ENCODE data around the gene SLC16A6.
"Not testable (repeated sequence)": the region's sequence is repeated elsewhere in the genome, so short reads cannot be mapped to it uniquely, and the experiment has no call there.

SLC16A6 gene

GRCh38 chr17:68225055-68225454 lies 65.9 kb downstream of the SLC16A6 start:
- H3K9me3 ChIP-seq (ENCODE audit: control insufficient read depth, low read depth, low read length); H3K27me3 ChIP-seq (ENCODE audit: control insufficient read depth, insufficient read depth, low read length); H3K36me3 ChIP-seq (ENCODE audit: control insufficient read depth, low read depth, low read length); H3K27ac ChIP-seq (ENCODE audit: low read length); H3K4me1 ChIP-seq (ENCODE audit: control insufficient read depth, low read depth, low read length); H3K9ac ChIP-seq (ENCODE audit: low read length); H3K4me3 ChIP-seq (ENCODE audit: low read length): not testable (repeated sequence)

DNA sequence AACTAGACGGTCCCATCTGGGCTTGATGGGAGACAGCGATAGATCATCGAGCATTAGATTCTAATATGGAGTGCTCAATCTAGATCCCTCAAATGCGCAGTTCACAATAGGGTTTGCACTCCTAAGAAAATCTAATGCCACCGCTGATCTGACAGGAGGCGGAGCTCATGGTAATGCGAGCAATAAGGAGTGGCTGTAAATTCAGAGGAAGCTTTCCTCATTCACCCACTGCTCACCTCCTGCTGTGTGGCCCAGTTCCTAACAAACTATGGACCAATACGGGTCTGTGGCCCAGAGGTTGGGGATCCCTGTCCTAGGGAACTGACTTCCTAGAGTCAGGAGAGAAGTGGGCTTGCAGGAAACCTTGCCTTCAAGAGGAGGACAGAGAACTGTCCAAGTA lies 68.3 kb downstream of the SLC16A6 start:
- no peaks in the 10 kb centered on the region for H3K36me3 ChIP-seq (ENCODE audit: control insufficient read depth, low read depth, low read length)
- no peak overlapping the region for H3K9ac ChIP-seq (ENCODE audit: low read length)
- H3K4me1 ChIP-seq (ENCODE audit: control insufficient read depth, low read depth, low read length): peaks cover 4% of the 10 kb centered on the region
- no peak overlapping the region for H3K4me3 ChIP-seq (ENCODE audit: low read length)
- no peaks in the 10 kb centered on the region for H3K27me3 ChIP-seq (ENCODE audit: control insufficient read depth, insufficient read depth, low read length)
- no peak overlapping the region for H3K27ac ChIP-seq (ENCODE audit: low read length)
- no peaks in the 10 kb centered on the region for H3K9me3 ChIP-seq (ENCODE audit: control insufficient read depth, low read depth, low read length)

GRCh38 chr17:68221786-68222185 lies 69.1 kb downstream of the SLC16A6 start:
- Histone ChIP-seq H3K27ac (ENCODE audit: low read length) (no peak overlapping the region), H3K27me3 (ENCODE audit: control insufficient read depth, insufficient read depth, low read length) (no peaks in the 10 kb centered on the region), H3K9ac (ENCODE audit: low read length) (no peak overlapping the region), H3K4me1 (ENCODE audit: control insufficient read depth, low read depth, low read length) (peaks cover 4% of the 10 kb centered on the region), H3K4me3 (ENCODE audit: low read length) (no peak overlapping the region), H3K9me3 (ENCODE audit: control insufficient read depth, low read depth, low read length) (no peaks in the 10 kb centered on the region), H3K36me3 (ENCODE audit: control insufficient read depth, low read depth, low read length) (no peaks in the 10 kb centered on the region)

- not testable (repeated sequence) for H3K27ac ChIP-seq (ENCODE audit: low read length); H3K9me3 ChIP-seq (ENCODE audit: control insufficient read depth, low read depth, low read length); H3K4me1 ChIP-seq (ENCODE audit: control insufficient read depth, low read depth, low read length); H3K4me3 ChIP-seq (ENCODE audit: low read length); H3K9ac ChIP-seq (ENCODE audit: low read length); H3K27me3 ChIP-seq (ENCODE audit: control insufficient read depth, insufficient read depth, low read length); H3K36me3 ChIP-seq (ENCODE audit: control insufficient read depth, low read depth, low read length)
These were observed 70.1 kb downstream of the SLC16A6 start for GRCh38 chr17:68220786-68221185.

DNA sequence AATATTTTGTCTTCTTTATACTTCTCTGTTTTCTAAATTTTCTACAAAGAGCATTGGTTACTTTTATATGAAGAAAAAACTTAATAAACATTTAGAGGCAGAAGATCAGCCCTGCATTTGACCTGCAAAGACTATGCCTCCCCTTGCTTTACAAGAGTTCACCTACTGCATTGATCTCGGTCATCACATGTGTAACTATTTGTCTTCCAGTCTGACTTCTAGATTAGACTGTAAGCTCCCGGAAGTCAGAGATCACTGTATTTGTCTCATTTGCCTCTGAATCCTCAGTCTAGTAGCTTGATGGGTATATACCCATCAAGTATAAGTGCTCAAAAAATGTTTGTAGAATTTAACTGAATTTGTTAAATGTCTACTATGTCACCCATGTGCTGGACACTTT lies 70.7 kb downstream of the SLC16A6 start:
- H3K9me3 ChIP-seq (ENCODE audit: control insufficient read depth, low read depth, low read length); H3K36me3 ChIP-seq (ENCODE audit: control insufficient read depth, low read depth, low read length); H3K4me3 ChIP-seq (ENCODE audit: low read length); H3K9ac ChIP-seq (ENCODE audit: low read length); H3K27me3 ChIP-seq (ENCODE audit: control insufficient read depth, insufficient read depth, low read length); H3K4me1 ChIP-seq (ENCODE audit: control insufficient read depth, low read depth, low read length); H3K27ac ChIP-seq (ENCODE audit: low read length): not testable (repeated sequence)

DNA sequence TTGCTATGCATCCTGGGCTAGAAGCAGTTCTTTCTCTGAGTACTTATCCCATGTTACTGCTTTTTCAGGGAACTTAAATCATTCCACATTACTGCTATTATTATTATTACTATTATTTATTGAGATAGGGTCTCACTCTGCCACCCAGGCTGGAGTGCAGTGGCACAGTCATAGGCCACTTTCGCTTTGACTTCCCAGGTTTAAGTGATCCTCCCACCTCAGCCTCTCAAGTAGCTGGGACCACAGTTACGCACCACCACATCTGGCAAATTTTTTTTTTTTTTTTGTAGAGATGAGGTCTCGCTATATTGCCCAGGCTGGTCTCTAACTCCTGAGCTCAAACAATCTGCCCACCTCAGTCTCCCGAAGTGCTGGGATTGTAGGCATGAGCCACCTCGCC lies 71.5 kb downstream of the SLC16A6 start:
- not testable (repeated sequence) for H3K9me3 ChIP-seq (ENCODE audit: control insufficient read depth, low read depth, low read length); H3K9ac ChIP-seq (ENCODE audit: low read length); H3K4me3 ChIP-seq (ENCODE audit: low read length); H3K27ac ChIP-seq (ENCODE audit: low read length); H3K27me3 ChIP-seq (ENCODE audit: control insufficient read depth, insufficient read depth, low read length); H3K4me1 ChIP-seq (ENCODE audit: control insufficient read depth, low read depth, low read length); H3K36me3 ChIP-seq (ENCODE audit: control insufficient read depth, low read depth, low read length)
